HT-29 (cell line): ENCODE measurements around the gene NECTIN1. TPM values are rescaled to one million over a fixed set of nuclear protein-coding genes. Genes with fewer than 3 reads are reported as not detected.

Experiments
- DNase-seq: peaks from one replicate; pipeline ENCODE4 v3.0.0-alpha.2; 2015; ENCODE audit warnings: low spot score
- small RNA-seq: library from RNA; depleted of rRNA; stranded (forward); fragments of <200 nt; gene quantifications from one replicate; pipeline ENCODE3, GENCODE V24; 2014
- total RNA-seq: library from RNA; depleted of rRNA; stranded (reverse); fragments of >200 nt; shearing (Covaris generic); gene quantifications from 2 replicates; pipeline ENCODE4 v1.2.3, GENCODE V29; 2014

Gene NECTIN1
- total RNA-seq, 1 experiment from 2014 or later = 46.5 TPM

GRCh38 chr11:119591836-119592310 is 137.1 kb downstream of the NECTIN1 start:
- no peak for DNase-seq

GRCh38 chr11:119590651-119591351 is 138.2 kb downstream of the NECTIN1 start:
- peak; percentile 8 for DNase-seq

- no peak for DNase-seq
Measured at GRCh38 chr11:119589001-119589400, 140.0 kb downstream of the NECTIN1 start.

Small RNA genes within 50 kb of the gene (small RNA-seq; reads per million reads assigned to genes)
- gene RNU6-1123P = not detected
